ENCODE results near the gene ZSCAN5A.
"Not testable (repeated sequence)": the region's sequence is repeated elsewhere in the genome, so short reads cannot be mapped to it uniquely, and the experiment has no call there.

Gene ZSCAN5A

GRCh38 chr19:56314381-56315076, at the start of gene ZSCAN5A:
ZSCAN5A (minus strand) TSS chr19:56314839; CDS start chr19:56225046, 89,793 bp downstream.
- peak; percentile 98 for DNase-seq

- no peak for DNase-seq
Observed at GRCh38 chr19:56360841-56361240, 46.2 kb upstream of the ZSCAN5A start.

- no peak for DNase-seq
Observed at GRCh38 chr19:56356944-56357343, 42.3 kb upstream of the ZSCAN5A start.

- no peak for DNase-seq
Observed at GRCh38 chr19:56355517-56355916, 40.9 kb upstream of the ZSCAN5A start.

GRCh38 chr19:56351208-56351607, 36.6 kb upstream of the ZSCAN5A start:
- DNase-seq, result no peak

GRCh38 chr19:56350416-56351045, 35.9 kb upstream of the ZSCAN5A start:
- peak; percentile 64 for DNase-seq

- DNase-seq, result peak; percentile 50
Observed at GRCh38 chr19:56348289-56348877, 33.7 kb upstream of the ZSCAN5A start.

- DNase-seq, result no peak
Observed at GRCh38 chr19:56347163-56347778, 32.6 kb upstream of the ZSCAN5A start.

- DNase-seq, result no peak
Observed at GRCh38 chr19:56341948-56342347, 27.3 kb upstream of the ZSCAN5A start.

GRCh38 chr19:56339031-56339430, 24.4 kb upstream of the ZSCAN5A start:
- not testable (repeated sequence) for DNase-seq

- not testable (repeated sequence) for DNase-seq
Observed at GRCh38 chr19:56337077-56337476, 22.4 kb upstream of the ZSCAN5A start.

- not testable (repeated sequence) for DNase-seq
Observed at GRCh38 chr19:56335371-56335770, 20.7 kb upstream of the ZSCAN5A start.

- peak; percentile 49 for DNase-seq
Observed at GRCh38 chr19:56333506-56333905, 18.9 kb upstream of the ZSCAN5A start.

GRCh38 chr19:56332695-56333094, 18.1 kb upstream of the ZSCAN5A start:
- DNase-seq, result no peak

GRCh38 chr19:56324436-56324835, 9.8 kb upstream of the ZSCAN5A start:
- DNase-seq, result no peak

GRCh38 chr19:56321989-56322440, 7.4 kb upstream of the ZSCAN5A start:
- no peak for DNase-seq

- no peak for DNase-seq
Observed at GRCh38 chr19:56321254-56321988, 6.8 kb upstream of the ZSCAN5A start.

GRCh38 chr19:56319991-56320390, 5.4 kb upstream of the ZSCAN5A start:
- no peak for DNase-seq

- no peak for DNase-seq
Observed at GRCh38 chr19:56317749-56318148, 3.1 kb upstream of the ZSCAN5A start.

- DNase-seq, result no peak
Observed at GRCh38 chr19:56316728-56317127, 2.1 kb upstream of the ZSCAN5A start.

- DNase-seq, result peak; percentile 90
Observed at GRCh38 chr19:56315077-56315828, 614 bp upstream of the ZSCAN5A start.

- no peak for DNase-seq
Observed at GRCh38 chr19:56314018-56314380, 640 bp downstream of the ZSCAN5A start.
